ENCODE results near the gene FBXO2.
"Not testable (repeated sequence)": the region's sequence is repeated elsewhere in the genome, so short reads cannot be mapped to it uniquely, and the experiment has no call there.

The FBXO2 gene

DNA sequence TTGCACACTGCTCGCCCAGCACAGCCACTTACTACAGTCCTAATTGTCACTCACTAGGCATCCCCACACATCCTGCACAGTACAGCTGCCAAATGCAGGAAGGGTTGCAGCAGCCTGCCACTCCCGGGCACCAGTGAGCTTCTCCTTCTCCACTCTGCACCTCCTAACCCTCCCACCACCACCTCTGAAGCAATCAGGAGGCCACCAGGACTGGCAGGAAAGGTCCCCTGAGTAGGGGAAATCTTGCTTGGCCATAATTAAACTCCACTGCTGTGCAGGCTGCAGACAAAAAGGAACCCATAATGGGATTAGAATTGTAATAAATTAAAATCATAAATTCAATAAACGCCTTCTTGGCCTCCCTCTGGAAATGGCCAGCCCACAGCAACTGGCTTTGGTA is 31.8 kb downstream of the FBXO2 start:
- DNase-seq, result no peak

DNA sequence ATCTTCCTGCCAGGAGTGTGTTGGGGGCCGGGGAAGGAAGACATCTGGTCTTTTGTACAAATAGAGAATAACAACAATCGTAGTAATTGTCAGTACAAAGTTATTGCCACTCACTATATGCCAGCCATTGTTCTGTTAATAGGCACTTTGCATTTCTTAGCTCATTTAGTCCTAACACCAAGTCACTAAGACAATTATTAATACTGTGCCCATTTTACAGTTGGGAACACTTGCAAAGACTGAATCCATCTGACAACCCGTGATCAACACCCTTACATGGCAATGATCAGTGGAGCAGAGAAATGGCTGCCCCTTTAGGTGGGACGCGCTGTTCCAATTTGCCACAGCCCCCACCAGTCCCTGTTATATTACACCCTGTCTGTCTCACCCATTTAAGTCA is 33.3 kb downstream of the FBXO2 start:
- DNase-seq, result no peak

DNA sequence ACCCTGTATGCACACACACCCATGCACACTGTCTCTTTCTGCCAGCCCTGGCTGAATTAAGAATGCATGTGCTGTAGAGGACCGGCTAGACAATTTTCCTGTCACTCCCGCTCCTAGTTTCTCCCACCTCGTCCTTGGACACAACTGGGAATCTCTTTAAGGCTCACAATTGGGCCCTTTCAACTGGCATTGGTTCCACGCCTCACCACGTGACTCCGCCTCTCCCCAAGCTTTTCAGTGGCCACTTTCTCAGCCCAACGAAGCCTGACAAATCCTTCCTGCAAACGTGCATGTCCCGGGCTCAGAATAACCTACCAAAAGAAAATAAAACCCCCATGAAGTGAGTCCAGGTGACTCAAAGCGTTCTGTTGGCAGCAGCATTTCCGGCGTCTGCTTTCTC is 33.8 kb downstream of the FBXO2 start:
- no peak for DNase-seq

DNA sequence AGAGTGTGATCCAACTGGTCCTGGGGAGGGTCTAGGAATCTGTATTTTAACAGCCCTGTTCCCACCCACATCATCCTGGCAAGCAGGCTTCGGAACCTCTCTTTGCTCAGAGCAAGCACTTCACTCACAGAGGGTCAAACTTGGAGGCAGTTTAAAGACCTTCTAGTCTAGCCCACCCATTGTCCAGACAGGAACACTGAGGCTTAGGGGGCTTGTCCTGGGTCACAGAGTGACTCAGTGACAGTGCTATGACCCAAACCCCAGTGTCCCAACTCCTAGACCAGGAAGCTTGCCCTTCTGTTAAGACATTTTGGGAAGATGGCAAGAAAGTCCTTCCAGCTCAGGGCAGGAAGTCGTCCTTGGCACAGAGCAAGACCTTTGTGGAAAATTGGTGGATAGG is 36.5 kb downstream of the FBXO2 start:
- no peak for DNase-seq

DNA sequence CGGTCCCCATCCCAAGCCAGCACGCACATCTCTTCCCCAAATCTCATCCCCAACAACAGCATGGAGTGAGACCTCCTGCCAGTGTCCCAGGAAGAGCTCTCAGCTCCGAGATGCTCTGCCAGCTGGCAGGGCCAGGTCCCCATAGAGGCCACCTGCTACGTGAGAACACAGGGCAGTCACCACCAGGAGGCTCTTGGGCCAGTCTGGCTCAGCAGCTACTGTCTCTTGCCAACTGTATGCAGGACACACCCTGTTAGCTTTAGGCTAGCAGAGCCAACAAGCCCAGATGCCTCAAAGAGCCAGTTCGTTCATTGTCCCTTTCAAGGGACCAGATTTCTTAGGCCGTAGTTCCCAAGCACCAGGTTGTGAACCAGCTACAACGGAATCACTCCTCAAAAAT is 36.9 kb downstream of the FBXO2 start:
- DNase-seq, result no peak

DNA sequence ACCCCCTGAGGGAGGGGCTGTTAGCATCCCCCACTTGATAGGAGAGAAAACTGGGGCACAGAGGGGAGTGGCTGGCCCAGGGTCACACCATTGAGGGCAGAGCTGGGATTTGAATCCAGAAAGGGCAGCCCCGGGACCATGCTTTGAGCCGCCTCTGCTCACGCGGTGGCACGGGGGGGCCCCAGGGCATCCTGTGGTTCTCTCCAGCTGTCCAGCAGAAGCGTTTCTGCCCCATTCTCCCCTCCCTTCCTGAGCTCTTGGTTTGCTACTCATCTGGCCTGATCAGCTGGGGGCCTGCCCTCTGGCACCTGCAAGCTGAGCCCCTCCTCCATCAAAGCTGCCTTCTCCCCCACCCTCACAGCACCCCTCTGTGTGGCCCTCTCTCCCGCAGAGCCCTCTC is 37.5 kb downstream of the FBXO2 start:
- DNase-seq, result no peak

DNA sequence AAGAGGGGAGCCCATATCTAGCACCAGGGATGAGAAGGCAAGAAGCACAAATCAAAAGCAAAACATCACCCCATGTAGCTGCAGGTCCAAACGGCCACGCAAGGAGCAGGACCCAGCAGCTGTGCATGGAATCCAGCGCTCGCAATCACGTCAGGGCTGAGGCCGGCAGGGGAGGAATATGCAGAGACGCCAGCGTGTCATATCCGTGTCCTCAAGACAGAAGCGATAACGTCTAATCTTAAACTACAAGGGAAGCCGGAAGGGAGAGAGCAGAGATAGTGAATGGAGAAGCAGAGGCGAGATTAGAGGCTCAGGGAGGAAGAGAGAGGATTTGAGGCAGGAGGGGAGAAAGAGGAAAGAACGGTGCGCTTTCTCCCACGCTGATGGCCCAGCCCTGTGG is 39.1 kb downstream of the FBXO2 start:
- no peak for DNase-seq

DNA sequence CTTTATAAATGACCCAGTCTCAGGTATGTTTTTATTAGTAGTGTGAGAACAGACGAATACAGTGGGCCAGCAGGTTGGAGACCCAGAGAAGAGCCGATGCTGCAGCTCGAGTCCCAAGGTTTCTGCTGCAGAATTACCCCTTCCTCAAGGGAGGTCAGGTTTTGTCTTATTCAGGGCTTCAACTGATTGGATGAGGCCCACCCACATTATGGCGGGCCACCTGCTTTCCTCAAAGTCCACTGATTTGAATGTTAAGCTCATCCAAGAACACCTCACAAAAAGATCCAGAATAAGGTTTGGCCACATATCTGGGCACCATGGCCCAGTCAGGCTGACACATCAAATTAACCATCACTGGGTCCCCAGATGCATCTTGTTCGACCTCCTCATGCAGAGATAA is 40.9 kb downstream of the FBXO2 start:
- DNase-seq, result no peak

DNA sequence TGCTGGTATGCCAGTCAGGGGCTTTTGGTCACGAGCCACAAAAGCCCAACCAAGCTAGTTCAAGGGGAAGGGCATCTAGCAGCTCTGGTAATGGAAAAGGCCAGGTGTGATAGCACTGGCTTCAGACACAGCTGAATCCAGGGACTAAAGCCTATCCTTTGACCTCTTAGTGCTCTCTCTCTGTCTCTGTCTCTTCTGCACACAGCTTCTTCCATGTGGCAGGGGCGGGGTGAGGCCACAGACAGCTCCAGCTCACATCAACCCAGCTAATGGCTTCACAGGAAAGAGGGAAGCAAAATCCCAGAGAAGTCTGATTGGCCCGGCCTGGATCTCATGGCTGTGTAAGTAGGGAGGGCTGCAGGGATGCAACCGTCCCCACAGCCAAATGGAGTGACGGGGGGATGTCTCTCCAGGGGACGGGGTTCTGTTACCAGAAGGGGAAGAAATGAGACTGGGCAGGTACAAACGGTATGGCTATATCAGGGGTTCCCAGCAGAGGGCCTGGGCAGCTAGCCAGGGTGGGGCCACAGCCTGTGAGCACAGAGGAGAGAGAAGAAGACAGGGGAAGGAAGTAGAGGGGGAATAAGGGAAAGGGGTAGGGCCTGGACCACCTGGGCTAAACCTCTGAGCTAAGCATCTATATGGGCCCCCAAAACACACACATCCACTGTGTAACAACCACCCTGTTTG is 42.4 kb downstream of the FBXO2 start:
- no peak for DNase-seq

DNA sequence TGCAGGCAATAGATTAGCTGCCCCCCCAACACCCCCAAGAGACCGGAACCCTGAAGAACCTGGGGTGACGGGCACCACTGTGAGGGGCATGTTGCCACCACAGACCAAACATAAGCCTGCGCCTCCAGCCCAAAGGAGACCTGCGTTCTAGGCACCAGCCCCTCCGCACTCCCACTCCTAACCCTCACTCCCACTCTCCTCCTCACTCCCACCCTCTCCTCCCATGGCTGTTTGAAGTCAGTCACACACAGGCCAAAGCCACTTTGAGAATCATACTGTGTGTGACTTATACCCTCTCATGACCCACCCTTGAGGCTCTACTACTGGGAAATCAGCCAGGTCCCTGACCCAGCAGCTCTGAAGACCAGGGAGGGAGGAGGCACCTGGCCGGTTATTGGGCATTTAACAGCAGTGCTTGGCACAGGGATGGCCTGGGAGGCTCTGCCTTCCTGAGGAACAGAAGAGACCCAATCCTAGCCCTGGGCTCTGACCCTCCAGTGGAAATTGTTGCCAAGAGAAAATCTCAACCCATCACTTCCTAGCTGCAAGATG is 43.5 kb downstream of the FBXO2 start:
- DNase-seq, result no peak

DNA sequence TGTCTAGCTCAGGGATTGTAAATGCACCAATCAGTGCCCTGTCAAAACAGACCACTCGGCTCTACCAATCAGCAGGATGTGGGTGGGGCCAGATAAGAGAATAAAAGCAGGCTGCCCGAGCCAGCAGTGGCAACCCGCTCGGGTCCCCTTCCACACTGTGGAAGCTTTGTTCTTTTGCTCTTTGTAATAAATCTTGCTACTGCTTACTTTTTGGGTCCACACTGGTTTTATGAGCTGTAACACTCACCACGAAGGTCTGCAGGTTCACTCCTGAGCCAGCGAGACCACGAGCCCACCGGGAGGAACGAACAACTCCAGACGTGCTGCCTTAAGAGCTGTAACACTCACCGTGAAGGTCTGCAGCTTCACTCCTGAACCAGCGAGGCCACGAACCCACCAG is 44.9 kb downstream of the FBXO2 start:
- DNase-seq, result not testable (repeated sequence)

DNA sequence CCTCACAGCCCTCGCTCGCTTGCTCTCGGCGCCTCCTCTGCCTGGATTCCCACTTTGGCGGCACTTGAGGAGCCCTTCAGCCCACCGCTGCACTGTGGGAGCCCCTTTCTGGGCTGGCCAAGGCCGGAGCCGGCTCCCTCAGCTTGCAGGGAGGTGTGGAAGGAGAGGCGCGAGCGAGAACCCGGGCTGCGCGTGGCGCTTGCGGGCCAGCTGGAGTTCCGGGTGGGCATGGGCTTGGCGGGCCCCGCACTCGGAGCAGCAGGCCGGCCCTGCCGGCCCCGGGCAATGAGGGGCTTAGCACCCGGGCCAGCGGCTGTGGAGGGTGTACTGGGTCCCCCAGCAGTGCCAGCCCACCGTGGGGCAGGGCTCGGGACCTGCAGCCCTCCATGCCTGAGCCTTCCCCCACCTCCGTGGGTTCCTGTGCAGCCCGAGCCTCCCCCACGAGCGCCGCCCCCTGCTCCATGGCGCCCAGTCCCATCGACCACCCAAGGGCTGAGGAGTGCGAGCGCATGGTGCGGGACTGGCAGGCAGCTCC is 45.6 kb downstream of the FBXO2 start:
- not testable (repeated sequence) for DNase-seq

DNA sequence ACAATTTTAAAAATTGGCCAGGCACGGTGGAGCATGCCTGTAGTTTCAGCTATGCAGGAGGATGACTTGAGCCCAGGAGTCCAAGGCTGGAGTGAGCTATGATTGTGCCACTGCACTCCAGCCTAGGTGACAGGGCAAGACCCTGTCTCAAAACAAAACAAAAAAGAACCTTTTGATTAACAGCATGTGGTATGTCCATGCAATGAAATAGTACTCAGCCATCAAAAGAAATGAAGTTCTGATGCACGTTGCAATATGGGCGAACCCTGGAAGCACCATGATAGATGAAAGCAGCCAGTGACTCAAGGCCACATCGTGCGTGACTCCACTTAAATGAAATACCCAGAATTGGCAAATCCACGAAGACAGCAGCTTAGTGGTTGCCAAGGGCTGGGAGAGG is 47.5 kb downstream of the FBXO2 start:
- no peak for DNase-seq

DNA sequence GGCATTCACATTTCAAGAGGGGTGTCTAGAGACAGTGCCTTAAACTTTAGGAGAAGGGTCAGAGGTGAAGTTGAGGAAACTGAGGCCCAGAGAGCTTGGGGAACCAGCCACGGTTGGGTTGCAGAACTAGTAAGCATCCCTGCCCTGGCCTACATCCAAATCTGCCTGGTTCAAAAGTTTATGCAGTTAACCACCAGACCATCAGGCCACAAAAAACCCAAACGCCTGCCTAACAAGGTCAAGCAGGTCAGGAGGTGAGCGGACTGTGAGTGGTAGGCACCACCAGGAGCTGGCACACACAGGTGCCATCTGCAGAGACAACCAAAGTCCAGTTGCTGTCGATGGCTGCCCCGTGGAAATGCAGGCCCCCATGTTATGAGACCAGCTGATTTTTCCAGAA is 51.2 kb downstream of the FBXO2 start:
- DNase-seq, result no peak

DNA sequence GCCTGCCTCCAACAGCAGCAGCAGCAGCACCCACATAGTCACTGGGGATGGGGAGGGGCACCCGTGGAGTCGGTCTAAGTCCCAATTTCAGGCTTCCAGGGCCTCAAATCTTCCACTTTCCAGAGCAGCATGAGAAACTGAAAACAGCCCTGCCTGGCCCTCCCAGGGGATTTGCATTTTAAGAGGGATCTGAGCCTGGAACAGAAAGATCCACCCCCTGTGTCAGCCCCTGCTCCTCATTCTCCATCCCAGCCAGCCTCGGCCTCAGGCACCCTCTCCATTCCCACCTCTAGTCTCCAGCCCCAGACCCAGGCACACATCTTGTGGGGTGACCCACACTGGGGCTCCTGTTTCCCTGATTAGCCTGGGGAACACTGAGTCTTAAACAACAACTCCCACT is 51.8 kb downstream of the FBXO2 start:
- no peak for DNase-seq

DNA sequence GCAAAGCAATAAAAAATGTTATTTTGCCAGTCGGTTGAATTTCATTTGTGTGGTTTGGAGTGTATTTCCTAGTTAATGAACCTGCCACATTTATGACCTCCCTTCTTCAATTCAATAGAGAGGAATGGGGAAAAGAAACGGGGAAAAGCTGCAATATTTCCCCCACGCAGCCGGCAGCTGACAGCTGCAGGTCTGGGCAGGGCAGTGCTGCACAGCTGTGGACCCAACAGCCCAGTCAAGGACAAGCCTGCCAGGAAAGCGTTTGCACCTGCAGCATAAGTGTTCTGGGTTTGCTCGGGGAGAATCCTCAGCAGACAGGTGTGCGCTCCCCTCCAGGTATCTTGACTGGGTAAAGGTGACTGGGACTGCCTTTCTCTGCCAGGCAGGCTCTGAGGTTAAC is 53.4 kb downstream of the FBXO2 start:
- DNase-seq, result peak; percentile 2

DNA sequence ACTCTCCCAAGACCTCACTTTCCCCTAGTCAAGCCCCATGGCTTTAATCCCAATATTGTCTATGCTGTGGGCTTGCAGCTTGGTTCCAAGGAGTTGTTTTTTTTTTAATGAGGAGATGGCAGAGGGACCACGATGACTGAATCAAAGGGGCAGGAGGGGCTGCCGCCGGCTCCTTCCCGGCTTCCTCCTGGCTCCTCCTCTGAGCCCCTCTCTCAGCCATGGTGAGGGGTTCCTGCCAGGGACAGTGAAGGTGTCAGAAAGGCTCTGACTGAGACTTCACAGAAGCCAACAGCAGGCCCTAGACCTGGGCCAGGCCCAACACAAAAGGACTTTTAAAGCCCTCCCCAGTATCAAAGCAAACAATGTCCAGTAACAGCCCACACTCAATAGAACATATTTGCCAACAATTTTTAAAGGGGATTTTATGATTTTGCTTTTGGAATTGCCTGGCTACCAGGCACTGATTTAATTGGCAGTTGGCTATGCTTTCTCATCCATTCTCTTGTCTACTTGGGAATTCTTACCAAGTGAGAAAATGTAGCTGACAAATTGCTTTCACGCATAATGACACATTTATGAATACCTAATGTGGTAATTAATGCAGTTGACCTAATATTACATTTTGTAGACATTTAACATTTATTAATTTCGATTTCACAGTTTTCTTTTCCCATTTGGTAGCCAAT is 54.2 kb downstream of the FBXO2 start:
- no peak for DNase-seq

DNA sequence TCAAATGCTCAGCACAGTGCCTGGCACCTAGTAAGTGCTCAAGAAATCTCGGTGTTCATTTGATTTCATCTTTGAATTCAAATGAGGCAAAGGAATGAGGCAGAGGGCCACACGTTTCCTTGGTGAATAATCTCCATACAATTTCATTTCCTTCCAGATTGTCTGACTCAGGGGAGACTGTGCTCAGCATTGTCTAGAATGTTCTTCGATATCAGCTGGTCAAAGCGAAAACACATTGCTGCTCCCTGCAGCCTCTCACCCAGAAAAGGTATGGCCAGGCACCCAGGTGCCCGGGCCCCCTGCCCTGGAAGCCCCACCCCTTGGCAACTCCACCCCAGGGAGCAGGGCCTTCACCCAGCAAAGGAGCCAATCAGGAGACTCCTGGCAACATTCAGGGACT is 55.8 kb downstream of the FBXO2 start:
- DNase-seq, result no peak

Data from NCI-H774 (cell line).